HepG2 (cell line): ENCODE measurements around the gene UFSP2. TPM values are rescaled to one million over a fixed set of nuclear protein-coding genes. Genes with fewer than 3 reads are reported as not detected.

Experiments used
- ATAC-seq: fragments of 200-7000 bp; cut with Tn5 transposase; 3 replicates; pipeline ENCODE4 v1.9.1; 2020; ENCODE audit warnings: mild to moderate bottlenecking, moderate library complexity
- BruUV-seq: library from RNA; stranded (reverse); fragments of 400-500 nt; replicated peaks from 2 replicates; lab custom pipeline; 2021; lab: Mats Ljungman, UMichigan
- CTCF ChIA-PET: fragments of 300-600 bp; formaldehyde crosslinking; extraction: SDS; loops from one replicate; lab custom pipeline; 2021; ENCODE audit warnings: low total read pairs, inconsistent platforms, low intra/inter-chr PET ratio; lab: Yijun Ruan, JAX
- POLR2A ChIA-PET: fragments of 350-600 bp; sonication (Branson Sonifier 250); formaldehyde crosslinking; loops from one replicate; lab custom pipeline; 2020; ENCODE audit warnings: antibody characterized with exemption, inconsistent platforms; lab: Yijun Ruan, JAX
- DNase-seq: peaks from one replicate; pipeline ENCODE4 v3.0.0-alpha.2; 2015; ENCODE audit warnings: low spot score
- FAIRE-seq: peaks from 3 replicates; lab custom pipeline; 2011; peaks lifted over from hg19 to GRCh38; lab: Jason Lieb, UNC
- H2AFZ ChIP-seq: one replicate; pipeline ENCODE4 v1.6.1; 2011; ENCODE audit warnings: low read length, inconsistent platforms
- H3K27ac ChIP-seq: fragments of 300-600 bp; 3 replicates; pipeline ENCODE4 v1.8.0; 2011; ENCODE audit warnings: mixed run types, mild to moderate bottlenecking, mixed read lengths, low read length, inconsistent platforms; ENCODE audit not compliant: insufficient read depth; ENCODE audit errors: extremely low read length
- H3K27me3 ChIP-seq, 2 experiments: fragments of 200-600 bp in 1 of 2; 2 replicates in 1 of 2; 3 replicates in 1 of 2; pipeline versions ENCODE4 v1.6.0 to v1.8.0; 2011; ENCODE audit warnings: low read length in 2 of 2, mild to moderate bottlenecking in 2 of 2, moderate library complexity in 2 of 2, inconsistent platforms in 1 of 2; ENCODE audit not compliant: insufficient read depth in 2 of 2, control insufficient read depth in 1 of 2
- H3K36me3 ChIP-seq, 2 experiments: fragments of 200-600 bp in 1 of 2; replicated peaks in 1 of 2; 2 replicates in 1 of 2; 3 replicates in 1 of 2; pipeline versions ENCODE4 v1.5.1 to v1.8.0; 2011; ENCODE audit warnings: low read length in 2 of 2, inconsistent platforms in 1 of 2; ENCODE audit not compliant: insufficient read depth in 2 of 2, control insufficient read depth in 1 of 2
- H3K4me1 ChIP-seq: 2 replicates; pipeline ENCODE4 v1.5.1; 2012; ENCODE audit warnings: low read length, inconsistent platforms; ENCODE audit not compliant: insufficient read depth
- H3K4me2 ChIP-seq: 2 replicates; pipeline ENCODE4 v1.6.0; 2011; ENCODE audit warnings: low read depth, low read length, inconsistent platforms
- H3K4me3 ChIP-seq, 3 experiments: fragments of 200-600 bp in 1 of 3; sonication (generic), shearing (Covaris generic) in 1 of 3; replicated peaks in 1 of 3; 2 replicates each; pipeline ENCODE4 v1.5.1; 2011 to 2016; ENCODE audit warnings: low read length in 3 of 3, inconsistent platforms in 2 of 3, low read depth in 2 of 3, mild to moderate bottlenecking in 2 of 3, control low read depth in 1 of 3, mixed read lengths in 1 of 3; ENCODE audit not compliant: insufficient read depth in 1 of 3
- H3K79me2 ChIP-seq: one replicate; pipeline ENCODE4 v1.6.1; 2011; ENCODE audit warnings: low read length, inconsistent platforms; ENCODE audit not compliant: insufficient read depth
- H3K9ac ChIP-seq: 2 replicates; pipeline ENCODE4 v1.6.0; 2011; ENCODE audit warnings: mild to moderate bottlenecking, low read depth, low read length, inconsistent platforms; ENCODE audit not compliant: insufficient read depth
- H3K9me3 ChIP-seq: 2 replicates; pipeline ENCODE4 v1.5.1; 2012; ENCODE audit warnings: mild to moderate bottlenecking, low read length
- H4K20me1 ChIP-seq: 2 replicates; pipeline ENCODE4 v1.6.0; 2011; ENCODE audit warnings: inconsistent platforms, mild to moderate bottlenecking, low read length, moderate library complexity; ENCODE audit not compliant: insufficient read depth
- AGO2 ChIP-seq: fragments of 200-400 bp; formaldehyde crosslinking; optimal IDR thresholded peaks from 2 replicates; pipeline ENCODE3; 2017; ENCODE audit warnings: mild to moderate bottlenecking, low read depth, low read length, moderate library complexity
- ETS1 ChIP-seq: sonication (generic); formaldehyde crosslinking; IDR thresholded peaks from 2 replicates; pipeline ENCODE4 v1.4.0; 2020; ENCODE audit warnings: missing genetic modification reagents
- IRX3 ChIP-seq: sonication (generic); formaldehyde crosslinking; IDR thresholded peaks from 2 replicates; pipeline ENCODE4 v1.8.1; 2023; ENCODE audit warnings: mild to moderate bottlenecking, low read depth, missing genetic modification reagents, borderline replicate concordance
- KAT7 ChIP-seq: IDR thresholded peaks from 2 replicates; pipeline ENCODE4 v1.6.1; 2018; ENCODE audit warnings: borderline replicate concordance, missing compliant biosample characterization
- MED1 ChIP-seq: sonication (generic); formaldehyde crosslinking; IDR thresholded peaks from 2 replicates; pipeline ENCODE4 v1.4.0; 2020; ENCODE audit warnings: missing genetic modification reagents
- MXD4 ChIP-seq: IDR thresholded peaks from 2 replicates; pipeline ENCODE4 v1.6.1; 2016; ENCODE audit warnings: mild to moderate bottlenecking, missing biosample characterization, missing genetic modification reagents
- NPAS2 ChIP-seq: sonication (generic); formaldehyde crosslinking; IDR thresholded peaks from 2 replicates; pipeline ENCODE4 v1.8.0; 2022; ENCODE audit warnings: mild to moderate bottlenecking, missing genetic modification reagents, borderline replicate concordance
- NR2F6 ChIP-seq, 2 experiments: IDR thresholded peaks; 2 replicates each; pipeline ENCODE4 v1.6.1; 2016; ENCODE audit warnings: antibody characterized with exemption in 1 of 2, mild to moderate bottlenecking in 1 of 2
- PHF8 ChIP-seq: sonication (generic); formaldehyde crosslinking; IDR thresholded peaks from 2 replicates; pipeline ENCODE4 v1.5.0; 2020; ENCODE audit warnings: missing genetic modification reagents
- SALL1 ChIP-seq: sonication (generic); formaldehyde crosslinking; IDR thresholded peaks from 2 replicates; pipeline ENCODE4 v1.8.0; 2022; ENCODE audit warnings: mild to moderate bottlenecking, missing genetic modification reagents
- THAP11 ChIP-seq: IDR thresholded peaks from 2 replicates; pipeline ENCODE4 v1.6.1; 2016; ENCODE audit warnings: missing biosample characterization, missing genetic modification reagents
- YY1 ChIP-seq: IDR thresholded peaks from 2 replicates; pipeline ENCODE4 v1.6.1; 2011; ENCODE audit warnings: low read length, low read depth, moderate library complexity, mild to moderate bottlenecking; ENCODE audit not compliant: insufficient read depth, insufficient replicate concordance
- ZBTB38 ChIP-seq: sonication (generic); formaldehyde crosslinking; IDR thresholded peaks from 2 replicates; pipeline ENCODE4 v1.5.1; 2020; ENCODE audit warnings: mild to moderate bottlenecking, missing genetic modification reagents
- ZIK1 ChIP-seq: sonication (generic); formaldehyde crosslinking; IDR thresholded peaks from 2 replicates; pipeline ENCODE4 v1.5.0; 2020; ENCODE audit warnings: mild to moderate bottlenecking, low read depth, missing genetic modification reagents, borderline replicate concordance
- ZNF354B ChIP-seq: sonication (generic); formaldehyde crosslinking; IDR thresholded peaks from 2 replicates; pipeline ENCODE4 v1.8.0; 2022; ENCODE audit warnings: mild to moderate bottlenecking, missing genetic modification reagents
- ZNF496 ChIP-seq: sonication (generic); formaldehyde crosslinking; IDR thresholded peaks from 2 replicates; pipeline ENCODE4 v1.8.1; 2023; ENCODE audit warnings: mild to moderate bottlenecking, moderate library complexity, missing genetic modification reagents; ENCODE audit not compliant: insufficient replicate concordance
- ZNF629 ChIP-seq: sonication (generic); formaldehyde crosslinking; conservative IDR thresholded peaks from 2 replicates; pipeline ENCODE4 v1.5.0; 2020; ENCODE audit warnings: missing genetic modification reagents
- ZSCAN20 ChIP-seq: sonication (generic); formaldehyde crosslinking; IDR thresholded peaks from 2 replicates; pipeline ENCODE4 v1.4.0; 2020; ENCODE audit warnings: missing genetic modification reagents, mild to moderate bottlenecking, borderline replicate concordance
- WGBS: methylation state at CpG from one replicate; pipeline ENCODE4 v1.1.6; 2017; ENCODE audit warnings: low lambda C conversion rate; 5-methylcytosine and 5-hydroxymethylcytosine counted together
- in situ Hi-C: cut with HindIII; loops from 2 replicates; pipeline ENCODE4 v1.10.0; 2017; ENCODE audit warnings: low pct_unique_long_range_greater_than_20kb; ENCODE audit not compliant: extremely low pct_ligation_motif_present
- intact Hi-C: fragments of 100-400 bp; cut with micrococcal nuclease; formaldehyde crosslinking; loops from one replicate; pipeline ENCODE4 v1.10.0; 2022; ENCODE audit not compliant: unreplicated experiment
- polyA plus RNA-seq, 8 experiments: library from polyadenylated mRNA; depleted of rRNA in 3 of 8; stranded (reverse) in 7 of 8; unstranded in 1 of 8; fragments of >200 nt; fragmentation: Illumina TruSeq in 4 of 8; extraction: Trizol in 4 of 8; gene quantifications; 2 replicates each; pipeline versions ENCODE4 v1.2.1 to v1.2.3, GENCODE V29; 2011 to 2016; ENCODE audit warnings: low read depth in 4 of 8, missing spikeins in 1 of 8, mixed read lengths in 1 of 8; ENCODE audit not compliant: insufficient read depth in 1 of 8
- total RNA-seq, 5 experiments: library from RNA; depleted of rRNA; stranded (reverse); fragments of >200 nt; fragmentation: Illumina TruSeq; extraction: Trizol; gene quantifications; 2 replicates each; pipeline ENCODE4 v1.2.3, GENCODE V29; 2016; ENCODE audit warnings: low read depth in 1 of 5
- TF ChIP-seq, protein P1 (sequence below): sonication (generic); formaldehyde crosslinking; IDR thresholded peaks from 2 replicates; pipeline ENCODE4 v1.8.0; 2023; ENCODE audit warnings: mild to moderate bottlenecking, missing genetic modification reagents

Gene UFSP2
- total and polyA plus RNA-seq, 2 of the 13 experiments (the other 11 are each of a cell fraction or from before 2014, with no cell fraction given) = 24.1 to 32.3 TPM

- POLR2A ChIA-PET = no interaction called here
- no TSS peak for BruUV-seq
- Histone ChIP-seq H3K36me3 (peaks cover 2 to 21% of the 10 kb centered on the region in 2 experiments; a peak in 3 of 5 replicates), H3K4me3 (no peak overlapping the region; a peak in 1 of 6 replicates), H3K4me2 (peak overlapping the region; percentile 74; the same call in 1 of the 2 replicates), H3K9ac (no peak overlapping the region), H3K9me3 (no peaks in the 10 kb centered on the region), H3K27me3 (no peaks in the 10 kb centered on the region), H2AFZ (no peak overlapping the region), H3K27ac (no peak overlapping the region), H3K4me1 (peaks cover 41% of the 10 kb centered on the region), H4K20me1 (no peaks in the 10 kb centered on the region; the same call in 1 of the 2 replicates), H3K79me2 (peaks cover 2% of the 10 kb centered on the region)
- 94% methylated on average over 8 of the region's 8 CpGs for WGBS
- TF ChIP-seq NR2F6 (IDR thresholded peaks at IDR 0.05) (no peak), NR2F6 (CRISPR knock-in tag; IDR thresholded peaks at IDR 0.05) (no peak), MXD4 (CRISPR knock-in tag) (no peak), ETS1 (CRISPR knock-in tag) (no peak), ZBTB38 (no peak), ZIK1 (CRISPR knock-in tag) (no peak), ZNF354B (CRISPR knock-in tag) (no peak), IRX3 (no peak), YY1 (no peak), PHF8 (CRISPR knock-in tag) (no peak), SALL1 (CRISPR knock-in tag) (no peak), NPAS2 (no peak), MED1 (CRISPR knock-in tag) (no peak), THAP11 (CRISPR knock-in tag) (no peak), ZNF629 (CRISPR knock-in tag) (no peak), ZSCAN20 (CRISPR knock-in tag) (no peak), AGO2 (no peak), KAT7 (CRISPR knock-in tag) (no peak), ZNF496 (CRISPR knock-in tag) (no peak)
- TF ChIP-seq, protein P1, sequence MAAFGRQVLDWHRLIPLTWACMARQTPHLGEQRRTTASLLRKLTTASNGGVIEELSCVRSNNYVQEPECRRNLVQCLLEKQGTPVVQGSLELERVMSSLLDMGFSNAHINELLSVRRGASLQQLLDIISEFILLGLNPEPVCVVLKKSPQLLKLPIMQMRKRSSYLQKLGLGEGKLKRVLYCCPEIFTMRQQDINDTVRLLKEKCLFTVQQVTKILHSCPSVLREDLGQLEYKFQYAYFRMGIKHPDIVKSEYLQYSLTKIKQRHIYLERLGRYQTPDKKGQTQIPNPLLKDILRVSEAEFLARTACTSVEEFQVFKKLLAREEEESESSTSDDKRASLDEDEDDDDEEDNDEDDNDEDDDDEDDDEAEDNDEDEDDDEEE (CRISPR knock-in tag) = no peak
- DNase-seq = no peak
- CTCF ChIA-PET = no interaction called here
- in situ Hi-C loops = no loop called here
- FAIRE-seq = no peak
- no peak for ATAC-seq
- intact Hi-C loops = loop anchor here (5.0 kb wide), 1 partner anchor 197 kb away; the partner anchor contains the start of gene CFAP97
Measured at GRCh38 chr4:185399466-185399865, 26.3 kb downstream of the UFSP2 start.
